ENCODE measurements around the gene GSAP.
"Not testable (repeated sequence)": the region's sequence is repeated elsewhere in the genome, so short reads cannot be mapped to it uniquely, and the experiment has no call there.

DNA sequence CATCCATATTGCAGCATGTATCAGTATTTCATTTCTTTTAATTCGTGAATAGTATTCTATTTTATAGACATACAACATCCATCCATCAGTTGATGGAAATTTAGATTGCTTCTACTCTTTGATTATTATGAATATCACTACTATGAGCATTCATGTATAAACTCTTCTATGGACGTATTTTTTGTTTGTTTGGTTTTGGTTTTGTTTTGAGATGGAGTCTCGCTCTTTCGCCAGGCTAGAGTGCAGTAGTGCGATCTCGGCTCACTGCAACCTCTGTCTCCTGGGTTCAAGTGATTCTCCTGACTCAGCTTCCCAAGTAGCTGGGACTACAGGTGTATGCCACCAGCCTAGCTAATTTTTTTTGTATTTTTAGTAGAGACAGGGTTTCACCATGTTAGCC is 35.8 kb upstream of the GSAP start:
- TF ChIP-seq, protein P1, sequence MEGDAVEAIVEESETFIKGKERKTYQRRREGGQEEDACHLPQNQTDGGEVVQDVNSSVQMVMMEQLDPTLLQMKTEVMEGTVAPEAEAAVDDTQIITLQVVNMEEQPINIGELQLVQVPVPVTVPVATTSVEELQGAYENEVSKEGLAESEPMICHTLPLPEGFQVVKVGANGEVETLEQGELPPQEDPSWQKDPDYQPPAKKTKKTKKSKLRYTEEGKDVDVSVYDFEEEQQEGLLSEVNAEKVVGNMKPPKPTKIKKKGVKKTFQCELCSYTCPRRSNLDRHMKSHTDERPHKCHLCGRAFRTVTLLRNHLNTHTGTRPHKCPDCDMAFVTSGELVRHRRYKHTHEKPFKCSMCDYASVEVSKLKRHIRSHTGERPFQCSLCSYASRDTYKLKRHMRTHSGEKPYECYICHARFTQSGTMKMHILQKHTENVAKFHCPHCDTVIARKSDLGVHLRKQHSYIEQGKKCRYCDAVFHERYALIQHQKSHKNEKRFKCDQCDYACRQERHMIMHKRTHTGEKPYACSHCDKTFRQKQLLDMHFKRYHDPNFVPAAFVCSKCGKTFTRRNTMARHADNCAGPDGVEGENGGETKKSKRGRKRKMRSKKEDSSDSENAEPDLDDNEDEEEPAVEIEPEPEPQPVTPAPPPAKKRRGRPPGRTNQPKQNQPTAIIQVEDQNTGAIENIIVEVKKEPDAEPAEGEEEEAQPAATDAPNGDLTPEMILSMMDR (IDR thresholded peaks at IDR 0.05) = not testable (repeated sequence)
- TF ChIP-seq POLR2AphosphoS5 (IDR thresholded peaks at IDR 0.05) = not testable (repeated sequence)
